OCI-LY1 (cell line): ENCODE measurements around the gene CTNNA3.

Experiments used
- EZH2 ChIP-seq: fragments of 200-600 bp; sonication (generic), shearing (Covaris generic); IDR thresholded peaks from 2 replicates; pipeline ENCODE4 v1.8.0; 2017; ENCODE audit warnings: borderline replicate concordance, mixed run types, mild to moderate bottlenecking, antibody characterized with exemption, low read length, moderate library complexity, mixed read lengths
- TF ChIP-seq, protein P1 (sequence below): fragments of 200-600 bp; sonication (generic), shearing (Covaris generic); IDR thresholded peaks from 2 replicates; pipeline ENCODE4 v1.5.1; 2017; ENCODE audit warnings: mild to moderate bottlenecking, antibody characterized with exemption, low read length, moderate library complexity, mixed read lengths

GRCh38 chr10:66414943-66415342 is 1281.1 kb downstream of the CTNNA3 start:
- TF ChIP-seq, protein P1, sequence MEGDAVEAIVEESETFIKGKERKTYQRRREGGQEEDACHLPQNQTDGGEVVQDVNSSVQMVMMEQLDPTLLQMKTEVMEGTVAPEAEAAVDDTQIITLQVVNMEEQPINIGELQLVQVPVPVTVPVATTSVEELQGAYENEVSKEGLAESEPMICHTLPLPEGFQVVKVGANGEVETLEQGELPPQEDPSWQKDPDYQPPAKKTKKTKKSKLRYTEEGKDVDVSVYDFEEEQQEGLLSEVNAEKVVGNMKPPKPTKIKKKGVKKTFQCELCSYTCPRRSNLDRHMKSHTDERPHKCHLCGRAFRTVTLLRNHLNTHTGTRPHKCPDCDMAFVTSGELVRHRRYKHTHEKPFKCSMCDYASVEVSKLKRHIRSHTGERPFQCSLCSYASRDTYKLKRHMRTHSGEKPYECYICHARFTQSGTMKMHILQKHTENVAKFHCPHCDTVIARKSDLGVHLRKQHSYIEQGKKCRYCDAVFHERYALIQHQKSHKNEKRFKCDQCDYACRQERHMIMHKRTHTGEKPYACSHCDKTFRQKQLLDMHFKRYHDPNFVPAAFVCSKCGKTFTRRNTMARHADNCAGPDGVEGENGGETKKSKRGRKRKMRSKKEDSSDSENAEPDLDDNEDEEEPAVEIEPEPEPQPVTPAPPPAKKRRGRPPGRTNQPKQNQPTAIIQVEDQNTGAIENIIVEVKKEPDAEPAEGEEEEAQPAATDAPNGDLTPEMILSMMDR: no peak
- no peak for TF ChIP-seq EZH2
